HepG2 (cell line): ENCODE measurements around the gene CENPB. TPM values are rescaled to one million over a fixed set of nuclear protein-coding genes. Genes with fewer than 3 reads are reported as not detected.

Experiments used
- ATF2 ChIP-seq: sonication (generic); formaldehyde crosslinking; IDR thresholded peaks from 2 replicates; pipeline ENCODE4 v1.4.0; 2020; ENCODE audit warnings: missing genetic modification reagents
- ETV6 ChIP-seq: sonication (generic); formaldehyde crosslinking; conservative IDR thresholded peaks from 2 replicates; pipeline ENCODE4 v1.4.0; 2020; ENCODE audit warnings: missing genetic modification reagents
- KLF15 ChIP-seq: sonication (generic); formaldehyde crosslinking; IDR thresholded peaks from 2 replicates; pipeline ENCODE4 v1.8.1; 2023; ENCODE audit warnings: borderline replicate concordance, mild to moderate bottlenecking, inconsistent platforms, missing genetic modification reagents, mixed read lengths
- MEIS1 ChIP-seq: sonication (generic); formaldehyde crosslinking; IDR thresholded peaks from 2 replicates; pipeline ENCODE4 v1.9.0; 2021; ENCODE audit warnings: mild to moderate bottlenecking, missing genetic modification reagents, moderate library complexity, borderline replicate concordance
- MIXL1 ChIP-seq: IDR thresholded peaks from 2 replicates; pipeline ENCODE4 v1.6.1; 2016
- SPEN ChIP-seq: sonication (generic); formaldehyde crosslinking; IDR thresholded peaks from 2 replicates; pipeline ENCODE4 v1.5.1; 2020; ENCODE audit warnings: low read depth, mild to moderate bottlenecking, missing genetic modification reagents
- SRSF4 ChIP-seq: fragments of 200-400 bp; formaldehyde crosslinking; IDR thresholded peaks from one replicate; pipeline ENCODE4 v1.6.1; 2018; ENCODE audit warnings: mild to moderate bottlenecking, low read depth, low read length, moderate library complexity; ENCODE audit not compliant: poor library complexity, severe bottlenecking
- SRSF9 ChIP-seq: fragments of 200-400 bp; formaldehyde crosslinking; IDR thresholded peaks from 2 replicates; pipeline ENCODE4 v1.6.1; 2018; ENCODE audit warnings: borderline replicate concordance, mild to moderate bottlenecking, low read depth, low read length; ENCODE audit not compliant: insufficient read depth, poor library complexity, severe bottlenecking
- TCF12 ChIP-seq, 2 experiments: fragments of 450-650 bp in 1 of 2; sonication (generic) in 1 of 2; formaldehyde crosslinking in 1 of 2; IDR thresholded peaks; 2 replicates each; pipeline versions ENCODE4 v1.6.1 to v1.8.0; 2017 to 2022; ENCODE audit warnings: antibody characterized with exemption in 1 of 2, mild to moderate bottlenecking in 1 of 2, missing genetic modification reagents in 1 of 2, moderate library complexity in 1 of 2
- ZBTB1 ChIP-seq: sonication (generic); formaldehyde crosslinking; IDR thresholded peaks from 2 replicates; pipeline ENCODE4 v1.4.0; 2020; ENCODE audit warnings: missing genetic modification reagents, borderline replicate concordance
- ZC3H13 ChIP-seq: sonication (generic); formaldehyde crosslinking; IDR thresholded peaks from 2 replicates; pipeline ENCODE4 v1.8.1; 2023; ENCODE audit warnings: mild to moderate bottlenecking, missing genetic modification reagents, moderate library complexity
- ZFP90 ChIP-seq: sonication (generic); formaldehyde crosslinking; IDR thresholded peaks from 2 replicates; pipeline ENCODE4 v1.8.0; 2022; ENCODE audit warnings: missing genetic modification reagents, mild to moderate bottlenecking, inconsistent platforms, borderline replicate concordance
- ZNF503 ChIP-seq: sonication (generic); formaldehyde crosslinking; IDR thresholded peaks from 2 replicates; pipeline ENCODE4 v1.4.0; 2020; ENCODE audit warnings: missing genetic modification reagents
- polyA plus RNA-seq, 8 experiments: library from polyadenylated mRNA; depleted of rRNA in 3 of 8; stranded (reverse) in 7 of 8; unstranded in 1 of 8; fragments of >200 nt; fragmentation: Illumina TruSeq in 4 of 8; extraction: Trizol in 4 of 8; gene quantifications; 2 replicates each; pipeline versions ENCODE4 v1.2.1 to v1.2.3, GENCODE V29; 2011 to 2016; ENCODE audit warnings: low read depth in 4 of 8, missing spikeins in 1 of 8, mixed read lengths in 1 of 8; ENCODE audit not compliant: insufficient read depth in 1 of 8
- total RNA-seq, 5 experiments: library from RNA; depleted of rRNA; stranded (reverse); fragments of >200 nt; fragmentation: Illumina TruSeq; extraction: Trizol; gene quantifications; 2 replicates each; pipeline ENCODE4 v1.2.3, GENCODE V29; 2016; ENCODE audit warnings: low read depth in 1 of 5
- TF ChIP-seq, protein P1 (sequence below): sonication (generic); formaldehyde crosslinking; IDR thresholded peaks from 2 replicates; pipeline ENCODE4 v1.5.1; 2020; ENCODE audit warnings: missing genetic modification reagents, mild to moderate bottlenecking, borderline replicate concordance
- TF ChIP-seq, protein P2 (sequence below): sonication (generic); formaldehyde crosslinking; conservative IDR thresholded peaks from 2 replicates; pipeline ENCODE4 v1.8.1; 2023; ENCODE audit warnings: missing genetic modification reagents
- TF ChIP-seq, protein P3 (sequence below): sonication (generic); formaldehyde crosslinking; IDR thresholded peaks from 2 replicates; pipeline ENCODE4 v1.5.0; 2020; ENCODE audit warnings: missing genetic modification reagents, mild to moderate bottlenecking, borderline replicate concordance
- TF ChIP-seq, protein P4 (sequence below): sonication (generic); formaldehyde crosslinking; IDR thresholded peaks from 2 replicates; pipeline ENCODE4 v1.8.0; 2023; ENCODE audit warnings: mild to moderate bottlenecking, missing genetic modification reagents

Gene CENPB
- total and polyA plus RNA-seq, 2 of the 13 experiments (the other 11 are each of a cell fraction or from before 2014, with no cell fraction given), result 10.4 to 54.5 TPM

DNA sequence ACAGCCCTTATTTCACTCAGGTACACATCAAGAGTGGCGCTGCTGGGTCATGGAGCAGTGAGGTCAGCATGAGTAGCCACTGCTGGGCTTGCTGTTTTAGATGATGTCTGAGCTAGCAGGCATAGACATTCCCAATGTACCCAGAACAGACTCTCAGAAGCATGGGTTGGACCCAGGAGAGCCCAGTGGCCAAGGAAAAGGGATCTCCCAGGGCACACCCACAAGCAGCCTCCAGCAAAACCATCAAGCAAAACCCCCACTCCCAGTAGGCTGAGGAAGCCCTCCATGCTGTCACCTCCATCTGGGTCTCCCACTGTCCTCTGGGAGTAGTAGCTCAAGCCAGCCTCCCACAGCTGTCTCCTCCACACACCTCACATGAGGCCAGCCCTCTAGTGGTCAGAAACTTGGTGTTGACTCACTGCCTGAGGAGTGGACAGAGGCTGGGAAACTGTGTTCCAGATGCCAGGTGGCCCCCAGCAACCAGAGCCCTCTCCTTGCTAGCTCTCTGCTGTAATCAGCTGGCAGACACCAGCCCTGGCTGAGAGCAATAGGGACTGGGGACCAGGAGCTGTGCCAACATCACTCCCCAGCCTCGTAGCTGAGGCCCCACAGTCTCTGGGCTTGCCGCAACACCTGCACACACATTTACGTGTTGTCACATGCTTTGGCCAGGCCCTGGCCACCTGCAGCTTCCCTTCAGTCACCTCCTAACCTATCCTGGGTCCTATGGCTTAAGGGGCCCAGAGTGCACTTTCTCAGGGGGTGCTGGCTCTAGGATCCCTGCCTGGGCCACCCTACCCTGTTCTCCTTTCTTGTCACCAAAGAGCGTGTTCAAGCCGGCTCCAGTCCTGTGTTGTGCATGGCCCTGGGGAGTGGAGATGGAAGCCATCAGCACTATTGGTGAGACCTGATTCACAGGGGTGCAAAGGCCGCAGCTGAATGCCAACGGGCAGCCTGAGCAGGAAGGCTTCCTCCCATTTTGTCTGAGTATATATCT, 31.9 kb upstream of the CENPB start (continued):
- TF ChIP-seq, protein P1, sequence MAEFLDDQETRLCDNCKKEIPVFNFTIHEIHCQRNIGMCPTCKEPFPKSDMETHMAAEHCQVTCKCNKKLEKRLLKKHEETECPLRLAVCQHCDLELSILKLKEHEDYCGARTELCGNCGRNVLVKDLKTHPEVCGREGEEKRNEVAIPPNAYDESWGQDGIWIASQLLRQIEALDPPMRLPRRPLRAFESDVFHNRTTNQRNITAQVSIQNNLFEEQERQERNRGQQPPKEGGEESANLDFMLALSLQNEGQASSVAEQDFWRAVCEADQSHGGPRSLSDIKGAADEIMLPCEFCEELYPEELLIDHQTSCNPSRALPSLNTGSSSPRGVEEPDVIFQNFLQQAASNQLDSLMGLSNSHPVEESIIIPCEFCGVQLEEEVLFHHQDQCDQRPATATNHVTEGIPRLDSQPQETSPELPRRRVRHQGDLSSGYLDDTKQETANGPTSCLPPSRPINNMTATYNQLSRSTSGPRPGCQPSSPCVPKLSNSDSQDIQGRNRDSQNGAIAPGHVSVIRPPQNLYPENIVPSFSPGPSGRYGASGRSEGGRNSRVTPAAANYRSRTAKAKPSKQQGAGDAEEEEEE (CRISPR knock-in tag), result peak; percentile 30; the same call in 1 of the 2 replicates
- TF ChIP-seq, protein P2, sequence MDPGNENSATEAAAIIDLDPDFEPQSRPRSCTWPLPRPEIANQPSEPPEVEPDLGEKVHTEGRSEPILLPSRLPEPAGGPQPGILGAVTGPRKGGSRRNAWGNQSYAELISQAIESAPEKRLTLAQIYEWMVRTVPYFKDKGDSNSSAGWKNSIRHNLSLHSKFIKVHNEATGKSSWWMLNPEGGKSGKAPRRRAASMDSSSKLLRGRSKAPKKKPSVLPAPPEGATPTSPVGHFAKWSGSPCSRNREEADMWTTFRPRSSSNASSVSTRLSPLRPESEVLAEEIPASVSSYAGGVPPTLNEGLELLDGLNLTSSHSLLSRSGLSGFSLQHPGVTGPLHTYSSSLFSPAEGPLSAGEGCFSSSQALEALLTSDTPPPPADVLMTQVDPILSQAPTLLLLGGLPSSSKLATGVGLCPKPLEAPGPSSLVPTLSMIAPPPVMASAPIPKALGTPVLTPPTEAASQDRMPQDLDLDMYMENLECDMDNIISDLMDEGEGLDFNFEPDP (CRISPR knock-in tag), result no peak
- TF ChIP-seq, protein P3, sequence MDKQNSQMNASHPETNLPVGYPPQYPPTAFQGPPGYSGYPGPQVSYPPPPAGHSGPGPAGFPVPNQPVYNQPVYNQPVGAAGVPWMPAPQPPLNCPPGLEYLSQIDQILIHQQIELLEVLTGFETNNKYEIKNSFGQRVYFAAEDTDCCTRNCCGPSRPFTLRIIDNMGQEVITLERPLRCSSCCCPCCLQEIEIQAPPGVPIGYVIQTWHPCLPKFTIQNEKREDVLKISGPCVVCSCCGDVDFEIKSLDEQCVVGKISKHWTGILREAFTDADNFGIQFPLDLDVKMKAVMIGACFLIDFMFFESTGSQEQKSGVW, result no peak
- TF ChIP-seq SRSF4 (no peak), ZC3H13 (CRISPR knock-in tag) (0 out of 2 replicates have a peak, but pooled peaks have one; percentile 46), ZFP90 (CRISPR knock-in tag) (no peak), ATF2 (CRISPR knock-in tag) (peak; percentile 52; the same call in 1 of the 2 replicates), MEIS1 (CRISPR knock-in tag) (peak; percentile 93), TCF12 (IDR thresholded peaks at IDR 0.05) (no peak), TCF12 (CRISPR knock-in tag; IDR thresholded peaks at IDR 0.05) (no peak; the same call in 1 of the 2 replicates), SPEN (CRISPR knock-in tag) (peak; percentile 52; the same call in 1 of the 2 replicates), ETV6 (CRISPR knock-in tag) (no peak; the same call in 1 of the 2 replicates), MIXL1 (CRISPR knock-in tag) (peak; percentile 58), ZNF503 (no peak), SRSF9 (no peak), KLF15 (CRISPR knock-in tag) (no peak), ZBTB1 (no peak)
- TF ChIP-seq, protein P4, sequence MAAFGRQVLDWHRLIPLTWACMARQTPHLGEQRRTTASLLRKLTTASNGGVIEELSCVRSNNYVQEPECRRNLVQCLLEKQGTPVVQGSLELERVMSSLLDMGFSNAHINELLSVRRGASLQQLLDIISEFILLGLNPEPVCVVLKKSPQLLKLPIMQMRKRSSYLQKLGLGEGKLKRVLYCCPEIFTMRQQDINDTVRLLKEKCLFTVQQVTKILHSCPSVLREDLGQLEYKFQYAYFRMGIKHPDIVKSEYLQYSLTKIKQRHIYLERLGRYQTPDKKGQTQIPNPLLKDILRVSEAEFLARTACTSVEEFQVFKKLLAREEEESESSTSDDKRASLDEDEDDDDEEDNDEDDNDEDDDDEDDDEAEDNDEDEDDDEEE, result 0 out of 2 replicates have a peak, but pooled peaks have one; percentile 81
